Activated T-cell treated with anti-CD3 and anti-CD28 coated beads, Interleukin-2, amount 50 U/mL, for 4 hours (primary cell): ENCODE results near the gene CD79B. TPM values are rescaled to one million over a fixed set of nuclear protein-coding genes. Genes with fewer than 3 reads are reported as not detected.
A peak's percentile ranks its signal among the peaks of the same experiment; 100 is the strongest.
"Not testable (repeated sequence)": the region's sequence is repeated elsewhere in the genome, so short reads cannot be mapped to it uniquely, and the experiment has no call there.

Experiments
- ATAC-seq, 2 donors: fragments of 200-7000 bp; cut with Tn5 transposase; one replicate each; pipeline ENCODE4 v1.10.0; 2021
- DNase-seq: peaks from one replicate; pipeline ENCODE4 v3.0.0-alpha.2; 2020
- H3K27me3 Mint-ChIP-seq: one replicate; pipeline ENCODE4 v1.8.0; 2021; ENCODE audit warnings: low read depth, mixed read lengths
- H3K36me3 Mint-ChIP-seq: one replicate; pipeline ENCODE4 v1.8.0; 2022; ENCODE audit warnings: mixed read lengths; ENCODE audit not compliant: insufficient read depth
- H3K4me1 Mint-ChIP-seq: one replicate; pipeline ENCODE4 v1.8.0; 2021; ENCODE audit warnings: low read depth, mixed read lengths
- H3K4me3 Mint-ChIP-seq: one replicate; pipeline ENCODE4 v1.8.0; 2021; ENCODE audit warnings: mild to moderate bottlenecking, moderate library complexity, mixed read lengths
- H3K9me3 Mint-ChIP-seq: one replicate; pipeline ENCODE4 v1.8.0; 2021; ENCODE audit warnings: mixed read lengths
- total RNA-seq, 3 donors: library from RNA; stranded (reverse); gene quantifications; one replicate each; pipeline ENCODE4 v1.2.1, GENCODE V29; 2021

The CD79B gene
- total RNA-seq, 3 donors from 2014 or later, result 15.3 to 21.6 (median 17.1) TPM

DNA sequence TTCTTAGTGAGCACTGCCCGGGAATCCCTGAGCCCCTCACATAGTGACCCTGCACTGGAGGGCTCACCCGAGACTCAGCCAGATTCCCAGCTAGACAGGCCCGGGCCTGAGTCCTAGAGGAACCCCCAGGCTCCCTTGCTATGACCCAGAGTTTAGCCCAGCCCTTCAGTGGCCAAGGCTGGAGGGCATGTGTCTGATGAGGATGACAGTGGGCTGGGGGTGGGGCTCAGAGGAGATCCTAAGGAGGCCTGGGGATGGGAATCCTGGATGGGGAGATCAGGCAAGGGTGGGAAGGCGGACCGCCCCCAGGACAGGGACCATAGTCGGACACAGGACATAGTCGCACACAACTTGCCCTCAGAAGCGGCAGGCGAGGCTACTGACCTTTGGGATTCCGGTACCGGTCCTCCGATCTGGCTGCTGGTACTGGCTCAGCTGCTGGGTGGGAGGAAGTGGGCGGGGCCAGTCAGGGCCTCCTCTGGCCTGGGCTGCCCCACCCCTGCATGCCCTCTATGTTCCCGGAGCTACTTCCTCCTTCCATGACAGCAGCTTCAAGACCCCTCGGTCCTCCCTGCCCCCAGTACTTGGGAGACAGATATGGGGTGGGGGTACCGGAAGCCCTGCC, 1.1 kb downstream of the CD79B start:
- Mint-ChIP-seq H3K4me3 (peak overlapping the region; percentile 88), H3K9me3 (no peaks in the 10 kb centered on the region), H3K36me3 (no peaks in the 10 kb centered on the region), H3K27me3 (no peaks in the 10 kb centered on the region), H3K4me1 (peaks cover 26% of the 10 kb centered on the region)
- DNase-seq (peak; percentile 45), ATAC-seq (peak; percentile 64 to 69)

- peak overlapping the region; percentile 88 for H3K4me3 Mint-ChIP-seq
- H3K9me3 Mint-ChIP-seq, result no peaks in the 10 kb centered on the region
- H3K36me3 Mint-ChIP-seq, result no peaks in the 10 kb centered on the region
- no peaks in the 10 kb centered on the region for H3K27me3 Mint-ChIP-seq
- no peak for ATAC-seq
- H3K4me1 Mint-ChIP-seq, result peaks cover 25% of the 10 kb centered on the region
- no peak for DNase-seq
These were observed 2.0 kb downstream of the CD79B start for GRCh38 chr17:63929860-63930766.

GRCh38 chr17:63928966-63929695, 3.0 kb downstream of the CD79B start:
- DNase-seq, result no peak
- H3K9me3 Mint-ChIP-seq, result no peaks in the 10 kb centered on the region
- H3K27me3 Mint-ChIP-seq, result no peaks in the 10 kb centered on the region
- no peak overlapping the region for H3K4me3 Mint-ChIP-seq
- peaks cover 25% of the 10 kb centered on the region for H3K4me1 Mint-ChIP-seq
- ATAC-seq, result no peak
- no peaks in the 10 kb centered on the region for H3K36me3 Mint-ChIP-seq

GRCh38 chr17:63928172-63928666, 3.9 kb downstream of the CD79B start:
- Mint-ChIP-seq H3K36me3 (no peaks in the 10 kb centered on the region), H3K4me1 (peaks cover 24% of the 10 kb centered on the region), H3K9me3 (no peaks in the 10 kb centered on the region), H3K4me3 (no peak overlapping the region), H3K27me3 (no peaks in the 10 kb centered on the region)
- DNase-seq (no peak), ATAC-seq (no peak)

GRCh38 chr17:63927464-63928171, 4.5 kb downstream of the CD79B start:
- ATAC-seq (no peak), DNase-seq (no peak)
- peaks cover 21% of the 10 kb centered on the region for H3K4me1 Mint-ChIP-seq
- no peaks in the 10 kb centered on the region for H3K36me3 Mint-ChIP-seq
- no peak overlapping the region for H3K4me3 Mint-ChIP-seq
- no peaks in the 10 kb centered on the region for H3K9me3 Mint-ChIP-seq
- no peaks in the 10 kb centered on the region for H3K27me3 Mint-ChIP-seq

DNA sequence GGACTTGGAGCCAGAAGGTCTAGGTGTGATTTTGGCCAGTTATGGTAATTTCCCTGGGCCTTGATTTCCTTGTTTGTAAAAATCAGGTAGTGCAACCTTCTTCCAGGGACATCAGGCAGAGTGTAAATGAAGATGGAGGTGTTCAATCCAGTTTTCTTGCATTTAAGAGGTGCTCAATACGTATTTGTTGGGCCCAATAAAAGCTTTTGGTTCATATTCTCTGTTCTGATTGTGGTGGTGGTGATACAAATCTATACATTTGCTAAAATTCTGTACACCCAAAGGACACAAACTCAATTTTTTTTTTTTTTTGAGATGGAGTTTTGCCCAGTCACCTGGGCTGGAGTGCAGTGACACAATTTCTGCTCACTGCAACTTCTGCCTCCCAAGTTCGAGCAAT, 6.0 kb downstream of the CD79B start:
- no peaks in the 10 kb centered on the region for H3K27me3 Mint-ChIP-seq
- H3K4me3 Mint-ChIP-seq, result no peak overlapping the region
- no peak for ATAC-seq
- no peak for DNase-seq
- peaks cover 8% of the 10 kb centered on the region for H3K4me1 Mint-ChIP-seq
- no peaks in the 10 kb centered on the region for H3K36me3 Mint-ChIP-seq
- no peaks in the 10 kb centered on the region for H3K9me3 Mint-ChIP-seq

- Mint-ChIP-seq H3K27me3 (no peaks in the 10 kb centered on the region), H3K36me3 (no peaks in the 10 kb centered on the region), H3K9me3 (no peaks in the 10 kb centered on the region), H3K4me3 (no peak overlapping the region), H3K4me1 (peaks cover 3% of the 10 kb centered on the region)
- DNase-seq (no peak), ATAC-seq (no peak)
These were observed 6.5 kb downstream of the CD79B start for GRCh38 chr17:63925615-63926014.

GRCh38 chr17:63922402-63922801, 9.7 kb downstream of the CD79B start:
- not testable (repeated sequence) for H3K9me3 Mint-ChIP-seq, DNase-seq, H3K36me3 Mint-ChIP-seq, H3K4me1 Mint-ChIP-seq, ATAC-seq, H3K4me3 Mint-ChIP-seq, H3K27me3 Mint-ChIP-seq

DNA sequence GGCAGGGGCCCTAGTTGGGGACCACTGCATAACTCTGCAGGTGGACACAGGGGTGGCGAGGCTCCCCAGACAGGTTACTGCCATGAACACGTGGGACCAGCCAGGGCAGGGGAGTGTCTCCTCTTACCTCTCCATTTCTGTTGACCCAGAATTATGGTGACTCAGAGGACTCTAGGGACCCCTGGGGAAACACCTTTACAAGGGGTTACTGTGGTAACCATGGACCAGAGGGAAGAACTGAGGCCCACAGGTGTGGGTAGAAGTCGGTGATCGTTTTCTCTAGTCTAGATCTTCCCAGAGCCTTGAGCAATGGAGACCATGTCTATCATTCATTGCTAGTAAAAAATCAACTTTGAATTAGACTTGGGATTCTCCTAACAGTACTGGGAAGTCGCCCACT, 11.4 kb downstream of the CD79B start:
- not testable (repeated sequence) for H3K9me3 Mint-ChIP-seq, H3K4me1 Mint-ChIP-seq, DNase-seq, H3K36me3 Mint-ChIP-seq, H3K4me3 Mint-ChIP-seq, H3K27me3 Mint-ChIP-seq, ATAC-seq

- not testable (repeated sequence) for H3K9me3 Mint-ChIP-seq
These were observed 12.1 kb downstream of the CD79B start for GRCh38 chr17:63920050-63920449.

GRCh38 chr17:63919311-63919723, 12.8 kb downstream of the CD79B start:
- ATAC-seq (peak; percentile 93 to 95), DNase-seq (peak; percentile 70)
- Mint-ChIP-seq H3K9me3 (no peaks in the 10 kb centered on the region), H3K4me1 (peaks cover 10% of the 10 kb centered on the region), H3K4me3 (no peak overlapping the region), H3K36me3 (no peaks in the 10 kb centered on the region), H3K27me3 (no peaks in the 10 kb centered on the region)

More at GRCh38 chr17:63920050-63920449, 12.1 kb downstream of the CD79B start:
- not testable (repeated sequence) for H3K36me3 Mint-ChIP-seq, H3K4me3 Mint-ChIP-seq, H3K4me1 Mint-ChIP-seq, ATAC-seq, H3K27me3 Mint-ChIP-seq, DNase-seq

DNA sequence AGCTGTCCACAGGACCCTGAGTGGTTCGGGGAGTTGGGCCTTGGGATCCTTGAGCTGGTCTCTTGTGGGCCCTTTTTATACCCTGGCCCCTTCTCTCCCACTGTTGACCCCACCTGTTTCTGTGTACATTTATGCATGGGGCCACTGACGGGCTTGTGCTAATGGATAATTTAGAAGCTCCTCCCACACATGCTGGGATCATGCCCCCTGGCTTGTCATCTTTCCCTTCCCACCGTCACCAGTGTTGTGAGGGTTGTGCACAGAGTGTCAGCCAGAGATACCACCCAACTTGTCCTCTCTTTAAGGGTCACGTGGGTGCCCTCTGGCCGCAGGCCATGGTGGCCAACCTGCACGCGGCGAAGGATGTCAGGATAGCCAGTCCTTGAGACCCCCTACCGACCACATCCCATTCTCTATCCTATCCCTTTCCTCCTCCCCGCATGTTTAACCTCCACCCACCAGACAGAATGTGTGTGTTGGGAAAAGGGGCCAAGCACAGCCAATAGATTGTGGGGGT, 13.3 kb downstream of the CD79B start, which contains the start of gene GH1:
Gene GH1 (minus strand): TSS at position 51 of the 517 bp plus-strand sequence. CDS start 63 bp downstream, outside the sequence.
- not testable (repeated sequence) for DNase-seq, H3K4me3 Mint-ChIP-seq, H3K27me3 Mint-ChIP-seq, H3K36me3 Mint-ChIP-seq, ATAC-seq, H3K4me1 Mint-ChIP-seq, H3K9me3 Mint-ChIP-seq

GRCh38 chr17:63918305-63918704, 13.8 kb downstream of the CD79B start:
- Mint-ChIP-seq H3K9me3 (no peaks in the 10 kb centered on the region), H3K4me1 (peaks cover 10% of the 10 kb centered on the region), H3K36me3 (no peaks in the 10 kb centered on the region), H3K27me3 (no peaks in the 10 kb centered on the region), H3K4me3 (no peak overlapping the region)
- no peak for DNase-seq
- no peak for ATAC-seq
